ENCODE measurements around the gene SUSD3. TPM values are rescaled to one million over a fixed set of nuclear protein-coding genes. Genes with fewer than 3 reads are reported as not detected.

Gene SUSD3
- total and polyA plus RNA-seq, 8 donors: 1.7 to 4.5 (median 2.6) TPM; not detected in 2

GRCh38 chr9:93066978-93067603 lies 8.6 kb downstream of the SUSD3 start:
- H3K9me3 ChIP-seq: no peaks in the 10 kb centered on the region
- no peak for TF ChIP-seq POLR2AphosphoS5 (IDR thresholded peaks at IDR 0.05)
- no peak for TF ChIP-seq POLR2A (IDR thresholded peaks at IDR 0.05)
- no peak for TF ChIP-seq EP300 (IDR thresholded peaks at IDR 0.05)
- no peak for TF ChIP-seq CTCF (IDR thresholded peaks at IDR 0.05)
- intact Hi-C loops (cut with DNase I; ENCODE audit: low total_unique reads): no loop called here
- WGBS, 5 donors: 85 to 92% (median 86%) methylated on average over 3 of the region's 3 CpGs
- no peak for DNase-seq
- H3K27me3 ChIP-seq: no peaks in the 10 kb centered on the region
- H3K27ac ChIP-seq: no peak overlapping the region
- H3K4me1 ChIP-seq: peaks cover 2 to 35% (median 13%) of the 10 kb centered on the region in 4 donors
- H3K4me3 ChIP-seq: no peak overlapping the region
- no peaks in the 10 kb centered on the region for H3K36me3 ChIP-seq

- Histone ChIP-seq H3K9me3 (no peaks in the 10 kb centered on the region), H3K36me3 (no peaks in the 10 kb centered on the region), H3K4me3 (no peak overlapping the region), H3K4me1 (peaks cover 10 to 35% (median 15%) of the 10 kb centered on the region in 4 donors), H3K27ac (no peak overlapping the region), H3K27me3 (no peaks in the 10 kb centered on the region)
- DNase-seq: no peak
- WGBS, 5 donors: 90 to 98% (median 95%) methylated on average over 4 of the region's 4 CpGs
- TF ChIP-seq CTCF (IDR thresholded peaks at IDR 0.05) (no peak), POLR2AphosphoS5 (IDR thresholded peaks at IDR 0.05) (no peak), POLR2A (IDR thresholded peaks at IDR 0.05) (no peak), EP300 (IDR thresholded peaks at IDR 0.05) (no peak)
- intact Hi-C loops (cut with DNase I; ENCODE audit: low total_unique reads): no loop called here
Observed at GRCh38 chr9:93068956-93069355, 10.5 kb downstream of the SUSD3 start.

DNA sequence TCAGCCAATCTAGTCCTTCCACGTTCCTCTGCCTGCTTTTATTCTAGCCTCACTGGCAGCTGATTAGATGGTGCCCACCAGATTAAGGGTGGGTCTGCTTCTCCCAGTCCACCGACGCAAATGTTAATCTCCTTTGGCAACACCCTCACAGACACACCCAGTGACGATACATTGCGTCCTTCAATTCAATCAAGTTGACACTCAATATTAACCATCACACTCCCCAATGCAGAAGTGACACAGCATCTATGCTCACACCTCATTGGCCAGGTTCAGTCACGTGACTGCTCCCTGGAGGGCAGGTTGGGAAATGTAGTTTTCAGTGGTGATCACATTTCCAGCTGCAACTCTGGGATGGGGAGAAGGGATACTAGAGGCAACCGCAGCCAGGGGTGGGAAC lies 13.0 kb downstream of the SUSD3 start:
- peaks cover 10 to 25% (median 15%) of the 10 kb centered on the region in 4 donors for H3K4me1 ChIP-seq
- intact Hi-C loops (cut with DNase I; ENCODE audit: low total_unique reads): no loop called here
- no peaks in the 10 kb centered on the region for H3K9me3 ChIP-seq
- H3K4me3 ChIP-seq: no peak overlapping the region
- 61 to 74% (median 64%) methylated on average over 7 of the region's 7 CpGs for WGBS, 5 donors
- H3K27ac ChIP-seq: peak overlapping the region in 1 of 5 donors; percentile 50
- H3K27me3 ChIP-seq: no peaks in the 10 kb centered on the region
- H3K36me3 ChIP-seq: no peaks in the 10 kb centered on the region
- no peak for TF ChIP-seq CTCF (IDR thresholded peaks at IDR 0.05)
- no peak for TF ChIP-seq POLR2AphosphoS5 (IDR thresholded peaks at IDR 0.05)
- TF ChIP-seq POLR2A (IDR thresholded peaks at IDR 0.05): no peak
- TF ChIP-seq EP300 (IDR thresholded peaks at IDR 0.05): no peak
- DNase-seq: peak in 1 of 2 donors; percentile 48

DNA sequence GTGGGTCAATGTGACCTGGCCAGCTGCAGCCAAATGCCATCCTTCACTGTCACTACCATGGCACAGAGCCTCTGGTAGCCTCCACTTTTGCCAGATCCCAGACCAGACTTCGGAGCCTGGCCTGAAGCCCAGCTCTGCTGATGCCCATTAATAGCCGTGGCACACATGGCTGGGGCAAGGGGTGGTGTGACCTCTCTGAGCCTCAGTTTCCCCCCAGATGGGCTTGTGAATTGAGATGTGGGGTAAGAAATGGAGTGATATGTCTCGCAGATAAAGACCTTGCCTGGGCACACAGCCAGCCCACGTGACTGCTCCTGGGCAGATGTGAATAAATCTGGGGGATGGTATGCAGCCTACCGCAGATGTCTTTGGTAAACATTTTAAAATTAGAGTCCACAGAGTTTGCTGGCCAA lies 13.9 kb downstream of the SUSD3 start:
- H3K27me3 ChIP-seq: no peaks in the 10 kb centered on the region
- no peaks in the 10 kb centered on the region for H3K9me3 ChIP-seq
- WGBS, 5 donors: 13 to 32% (median 21%) methylated on average over 4 to 5 of the region's 5 CpGs
- peaks cover 10 to 25% (median 15%) of the 10 kb centered on the region in 4 donors for H3K4me1 ChIP-seq
- H3K36me3 ChIP-seq: no peaks in the 10 kb centered on the region
- no peak overlapping the region for H3K4me3 ChIP-seq
- intact Hi-C loops (cut with DNase I; ENCODE audit: low total_unique reads): no loop called here
- peak in 1 of 2 donors; percentile 74 for DNase-seq
- peak overlapping the region in 2 of 5 donors; percentile 2 to 50 for H3K27ac ChIP-seq
- TF ChIP-seq CTCF (IDR thresholded peaks at IDR 0.05) (no peak), POLR2AphosphoS5 (IDR thresholded peaks at IDR 0.05) (no peak), EP300 (IDR thresholded peaks at IDR 0.05) (no peak), POLR2A (IDR thresholded peaks at IDR 0.05) (no peak)
